ENCODE data around the gene LMTK2. TPM values are rescaled to one million over a fixed set of nuclear protein-coding genes. Genes with fewer than 3 reads are reported as not detected.

Gene LMTK2
- polyA plus RNA-seq, 1 donor from 2014 or later = 11.9 TPM

DNA sequence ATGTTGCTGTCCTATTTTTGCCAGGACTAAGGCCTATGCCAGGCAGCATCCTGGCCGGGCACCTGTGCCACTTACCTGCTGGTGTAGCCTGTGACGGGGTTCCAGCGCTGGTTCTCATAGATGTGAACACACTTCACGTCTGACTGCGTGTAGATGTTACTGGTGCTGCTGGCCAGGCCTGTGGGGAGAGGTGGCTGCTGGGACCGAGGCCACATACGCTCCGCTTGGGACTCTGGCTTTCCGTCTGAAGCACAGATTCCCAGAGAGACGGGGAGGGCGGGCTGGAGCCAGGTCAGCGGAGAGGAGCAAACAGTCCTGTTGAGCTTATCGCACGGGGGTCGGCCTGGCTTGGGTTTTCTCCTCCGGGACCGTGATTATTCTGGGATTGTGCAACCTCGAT is 121.3 kb downstream of the LMTK2 start:
- Histone ChIP-seq H3K4me3 (ENCODE audit: low read length) (no peak overlapping the region), H2AFZ (ENCODE audit: low read depth, low read length) (no peak overlapping the region), H3K9me3 (ENCODE audit: low read length) (no peaks in the 10 kb centered on the region), H3K79me2 (replicated peaks; ENCODE audit: insufficient read depth, low read length) (no peaks in the 10 kb centered on the region), H3K27me3 (ENCODE audit: insufficient read depth, low read depth, low read length) (no peaks in the 10 kb centered on the region), H4K20me1 (ENCODE audit: insufficient read depth) (no peaks in the 10 kb centered on the region), H3K27ac (ENCODE audit: low read length) (no peak overlapping the region), H3K4me2 (ENCODE audit: low read length) (no peak overlapping the region), H3K9ac (ENCODE audit: low read length) (no peak overlapping the region), H3K36me3 (ENCODE audit: insufficient read depth, low read length) (no peaks in the 10 kb centered on the region), H3F3A (ENCODE audit: insufficient read depth, low read length, poor library complexity, severe bottlenecking) (no peaks in the 10 kb centered on the region), H3K9me2 (ENCODE audit: insufficient read depth, low read length) (no peaks in the 10 kb centered on the region)
- TF ChIP-seq, protein P1, sequence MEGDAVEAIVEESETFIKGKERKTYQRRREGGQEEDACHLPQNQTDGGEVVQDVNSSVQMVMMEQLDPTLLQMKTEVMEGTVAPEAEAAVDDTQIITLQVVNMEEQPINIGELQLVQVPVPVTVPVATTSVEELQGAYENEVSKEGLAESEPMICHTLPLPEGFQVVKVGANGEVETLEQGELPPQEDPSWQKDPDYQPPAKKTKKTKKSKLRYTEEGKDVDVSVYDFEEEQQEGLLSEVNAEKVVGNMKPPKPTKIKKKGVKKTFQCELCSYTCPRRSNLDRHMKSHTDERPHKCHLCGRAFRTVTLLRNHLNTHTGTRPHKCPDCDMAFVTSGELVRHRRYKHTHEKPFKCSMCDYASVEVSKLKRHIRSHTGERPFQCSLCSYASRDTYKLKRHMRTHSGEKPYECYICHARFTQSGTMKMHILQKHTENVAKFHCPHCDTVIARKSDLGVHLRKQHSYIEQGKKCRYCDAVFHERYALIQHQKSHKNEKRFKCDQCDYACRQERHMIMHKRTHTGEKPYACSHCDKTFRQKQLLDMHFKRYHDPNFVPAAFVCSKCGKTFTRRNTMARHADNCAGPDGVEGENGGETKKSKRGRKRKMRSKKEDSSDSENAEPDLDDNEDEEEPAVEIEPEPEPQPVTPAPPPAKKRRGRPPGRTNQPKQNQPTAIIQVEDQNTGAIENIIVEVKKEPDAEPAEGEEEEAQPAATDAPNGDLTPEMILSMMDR (IDR thresholded peaks at IDR 0.05; ENCODE audit: poor library complexity, severe bottlenecking) = no peak
- TF ChIP-seq TAF1 (IDR thresholded peaks at IDR 0.05; ENCODE audit: low read depth) = no peak
- TF ChIP-seq EP300 (conservative IDR thresholded peaks at IDR 0.05; ENCODE audit: poor library complexity, severe bottlenecking) = no peak
- TF ChIP-seq SMC3 (conservative IDR thresholded peaks at IDR 0.05; ENCODE audit: poor library complexity) = no peak
- no peak for TF ChIP-seq MXI1 (conservative IDR thresholded peaks at IDR 0.05; ENCODE audit: poor library complexity, severe bottlenecking)
- no peak for TF ChIP-seq POLR2AphosphoS5 (IDR thresholded peaks at IDR 0.05)
- no peak for TF ChIP-seq RAD21 (conservative IDR thresholded peaks at IDR 0.05)
- no peak for TF ChIP-seq EZH2 (IDR thresholded peaks at IDR 0.05; ENCODE audit: borderline replicate concordance, insufficient read depth, low read length, poor library complexity, severe bottlenecking)
- TF ChIP-seq, protein P2, sequence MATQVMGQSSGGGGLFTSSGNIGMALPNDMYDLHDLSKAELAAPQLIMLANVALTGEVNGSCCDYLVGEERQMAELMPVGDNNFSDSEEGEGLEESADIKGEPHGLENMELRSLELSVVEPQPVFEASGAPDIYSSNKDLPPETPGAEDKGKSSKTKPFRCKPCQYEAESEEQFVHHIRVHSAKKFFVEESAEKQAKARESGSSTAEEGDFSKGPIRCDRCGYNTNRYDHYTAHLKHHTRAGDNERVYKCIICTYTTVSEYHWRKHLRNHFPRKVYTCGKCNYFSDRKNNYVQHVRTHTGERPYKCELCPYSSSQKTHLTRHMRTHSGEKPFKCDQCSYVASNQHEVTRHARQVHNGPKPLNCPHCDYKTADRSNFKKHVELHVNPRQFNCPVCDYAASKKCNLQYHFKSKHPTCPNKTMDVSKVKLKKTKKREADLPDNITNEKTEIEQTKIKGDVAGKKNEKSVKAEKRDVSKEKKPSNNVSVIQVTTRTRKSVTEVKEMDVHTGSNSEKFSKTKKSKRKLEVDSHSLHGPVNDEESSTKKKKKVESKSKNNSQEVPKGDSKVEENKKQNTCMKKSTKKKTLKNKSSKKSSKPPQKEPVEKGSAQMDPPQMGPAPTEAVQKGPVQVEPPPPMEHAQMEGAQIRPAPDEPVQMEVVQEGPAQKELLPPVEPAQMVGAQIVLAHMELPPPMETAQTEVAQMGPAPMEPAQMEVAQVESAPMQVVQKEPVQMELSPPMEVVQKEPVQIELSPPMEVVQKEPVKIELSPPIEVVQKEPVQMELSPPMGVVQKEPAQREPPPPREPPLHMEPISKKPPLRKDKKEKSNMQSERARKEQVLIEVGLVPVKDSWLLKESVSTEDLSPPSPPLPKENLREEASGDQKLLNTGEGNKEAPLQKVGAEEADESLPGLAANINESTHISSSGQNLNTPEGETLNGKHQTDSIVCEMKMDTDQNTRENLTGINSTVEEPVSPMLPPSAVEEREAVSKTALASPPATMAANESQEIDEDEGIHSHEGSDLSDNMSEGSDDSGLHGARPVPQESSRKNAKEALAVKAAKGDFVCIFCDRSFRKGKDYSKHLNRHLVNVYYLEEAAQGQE (IDR thresholded peaks at IDR 0.05; ENCODE audit: borderline replicate concordance) = no peak

DNA sequence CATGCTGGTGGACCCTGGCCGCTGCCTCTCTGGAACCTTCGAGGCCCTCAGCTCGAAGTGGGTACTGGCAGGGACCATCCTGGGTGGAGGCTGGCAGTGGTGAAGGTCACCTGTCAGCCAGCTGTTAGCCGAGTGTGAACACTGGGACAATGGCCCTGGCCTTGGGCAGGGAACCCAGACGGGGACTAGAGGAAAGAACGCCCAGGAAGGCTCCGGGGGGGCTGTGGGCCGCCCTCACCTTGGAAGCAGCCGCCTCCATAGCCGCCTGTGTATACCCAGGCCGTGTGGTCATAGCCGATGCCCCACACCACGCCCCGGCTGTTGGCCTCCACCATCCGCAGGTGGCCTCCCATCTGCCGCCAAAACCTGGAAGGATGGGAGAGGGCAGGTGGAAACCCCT is 122.1 kb downstream of the LMTK2 start:
- no peaks in the 10 kb centered on the region for H4K20me1 ChIP-seq (ENCODE audit: insufficient read depth)
- H3K79me2 ChIP-seq (replicated peaks; ENCODE audit: insufficient read depth, low read length) = no peaks in the 10 kb centered on the region
- TF ChIP-seq EZH2 (IDR thresholded peaks at IDR 0.05; ENCODE audit: borderline replicate concordance, insufficient read depth, low read length, poor library complexity, severe bottlenecking) = no peak
- TF ChIP-seq RAD21 (conservative IDR thresholded peaks at IDR 0.05) = no peak
- TF ChIP-seq, protein P2 (IDR thresholded peaks at IDR 0.05; ENCODE audit: borderline replicate concordance) = no peak
- TF ChIP-seq POLR2AphosphoS5 (IDR thresholded peaks at IDR 0.05) = no peak
- TF ChIP-seq, protein P1 (IDR thresholded peaks at IDR 0.05; ENCODE audit: poor library complexity, severe bottlenecking) = no peak
- no peak for TF ChIP-seq TAF1 (IDR thresholded peaks at IDR 0.05; ENCODE audit: low read depth)
- no peak for TF ChIP-seq SMC3 (conservative IDR thresholded peaks at IDR 0.05; ENCODE audit: poor library complexity)
- no peak for TF ChIP-seq EP300 (conservative IDR thresholded peaks at IDR 0.05; ENCODE audit: poor library complexity, severe bottlenecking)
- no peaks in the 10 kb centered on the region for H3K9me3 ChIP-seq (ENCODE audit: low read length)
- H3K4me3 ChIP-seq (ENCODE audit: low read length) = no peak overlapping the region
- H3K36me3 ChIP-seq (ENCODE audit: insufficient read depth, low read length) = no peaks in the 10 kb centered on the region
- no peak overlapping the region for H3K9ac ChIP-seq (ENCODE audit: low read length)
- no peaks in the 10 kb centered on the region for H3K27me3 ChIP-seq (ENCODE audit: insufficient read depth, low read depth, low read length)
- H3K27ac ChIP-seq (ENCODE audit: low read length) = no peak overlapping the region
- H3K9me2 ChIP-seq (ENCODE audit: insufficient read depth, low read length) = no peaks in the 10 kb centered on the region
- no peak overlapping the region for H3K4me2 ChIP-seq (ENCODE audit: low read length)
- no peak overlapping the region for H2AFZ ChIP-seq (ENCODE audit: low read depth, low read length)
- H3F3A ChIP-seq (ENCODE audit: insufficient read depth, low read length, poor library complexity, severe bottlenecking) = no peaks in the 10 kb centered on the region

Measured in neural cell (in vitro differentiated cells).